HepG2 (cell line): ENCODE results near the gene PRPSAP1. TPM values are rescaled to one million over a fixed set of nuclear protein-coding genes. Genes with fewer than 3 reads are reported as not detected.
A peak's percentile ranks its signal among the peaks of the same experiment; 100 is the strongest.

Experiments
- CBX2 ChIP-seq, 2 experiments: fragments of 200-600 bp in 1 of 2; sonication (generic); formaldehyde crosslinking in 1 of 2; IDR thresholded peaks; 2 replicates each; pipeline versions ENCODE4 v1.7.0 to v1.8.1; 2018 to 2022; ENCODE audit warnings: low read depth in 2 of 2, low read length in 1 of 2, mild to moderate bottlenecking in 1 of 2, missing genetic modification reagents in 1 of 2
- EED ChIP-seq: sonication (generic); formaldehyde crosslinking; IDR thresholded peaks from 2 replicates; pipeline ENCODE4 v1.5.0; 2020; ENCODE audit warnings: mild to moderate bottlenecking, missing genetic modification reagents
- HDAC2 ChIP-seq: sonication (generic); formaldehyde crosslinking; IDR thresholded peaks from 2 replicates; pipeline ENCODE4 v1.4.0; 2020; ENCODE audit warnings: missing genetic modification reagents
- PHF21A ChIP-seq: sonication (generic); formaldehyde crosslinking; IDR thresholded peaks from 2 replicates; pipeline ENCODE4 v1.5.0; 2020; ENCODE audit warnings: mild to moderate bottlenecking, missing genetic modification reagents
- RBM39 ChIP-seq: fragments of 200-400 bp; formaldehyde crosslinking; IDR thresholded peaks from one replicate; pipeline ENCODE4 v1.6.1; 2018; ENCODE audit warnings: antibody characterized with exemption, mild to moderate bottlenecking, low read depth, low read length; ENCODE audit not compliant: poor library complexity, severe bottlenecking
- TAF1 ChIP-seq: sonication (generic); formaldehyde crosslinking; IDR thresholded peaks from 2 replicates; pipeline ENCODE4 v1.4.0; 2020; ENCODE audit warnings: missing genetic modification reagents
- ZBTB7B ChIP-seq: sonication (generic); formaldehyde crosslinking; IDR thresholded peaks from 2 replicates; pipeline ENCODE4 v1.4.0; 2020; ENCODE audit warnings: missing genetic modification reagents
- ZNF256 ChIP-seq: sonication (generic); formaldehyde crosslinking; conservative IDR thresholded peaks from 2 replicates; pipeline ENCODE4 v1.4.0; 2020; ENCODE audit warnings: missing genetic modification reagents
- ZNF260 ChIP-seq: sonication (generic); formaldehyde crosslinking; IDR thresholded peaks from 2 replicates; pipeline ENCODE4 v1.4.0; 2020; ENCODE audit warnings: missing genetic modification reagents, low read depth, mild to moderate bottlenecking, borderline replicate concordance
- ZNF672 ChIP-seq: sonication (generic); formaldehyde crosslinking; IDR thresholded peaks from 2 replicates; pipeline ENCODE4 v1.8.1; 2022; ENCODE audit warnings: missing genetic modification reagents
- ZNF747 ChIP-seq: sonication (generic); formaldehyde crosslinking; IDR thresholded peaks from 2 replicates; pipeline ENCODE4 v1.8.1; 2023; ENCODE audit warnings: missing genetic modification reagents, mild to moderate bottlenecking, borderline replicate concordance
- polyA plus RNA-seq, 8 experiments: library from polyadenylated mRNA; depleted of rRNA in 3 of 8; stranded (reverse) in 7 of 8; unstranded in 1 of 8; fragments of >200 nt; fragmentation: Illumina TruSeq in 4 of 8; extraction: Trizol in 4 of 8; gene quantifications; 2 replicates each; pipeline versions ENCODE4 v1.2.1 to v1.2.3, GENCODE V29; 2011 to 2016; ENCODE audit warnings: low read depth in 4 of 8, missing spikeins in 1 of 8, mixed read lengths in 1 of 8; ENCODE audit not compliant: insufficient read depth in 1 of 8
- total RNA-seq, 5 experiments: library from RNA; depleted of rRNA; stranded (reverse); fragments of >200 nt; fragmentation: Illumina TruSeq; extraction: Trizol; gene quantifications; 2 replicates each; pipeline ENCODE4 v1.2.3, GENCODE V29; 2016; ENCODE audit warnings: low read depth in 1 of 5
- TF ChIP-seq, protein P1 (sequence below): sonication (generic); formaldehyde crosslinking; IDR thresholded peaks from 2 replicates; pipeline ENCODE4 v1.8.1; 2023; ENCODE audit warnings: mild to moderate bottlenecking, missing genetic modification reagents
- TF ChIP-seq, protein P2 (sequence below), 2 experiments: sonication (generic) in 1 of 2; formaldehyde crosslinking in 1 of 2; IDR thresholded peaks; 2 replicates each; pipeline versions ENCODE4 v1.6.1 to v1.9.0; 2014 to 2022; ENCODE audit warnings: antibody characterized with exemption in 1 of 2, borderline replicate concordance in 1 of 2, inconsistent platforms in 1 of 2, low read depth in 1 of 2, missing genetic modification reagents in 1 of 2
- TF ChIP-seq, protein P3 (sequence below): sonication (generic); formaldehyde crosslinking; IDR thresholded peaks from 2 replicates; pipeline ENCODE4 v1.5.1; 2020; ENCODE audit warnings: mild to moderate bottlenecking, missing genetic modification reagents, moderate library complexity
- TF ChIP-seq, protein P4 (sequence below): fragments of 450-650 bp; IDR thresholded peaks from 2 replicates; pipeline ENCODE4 v1.6.1; 2016

The PRPSAP1 gene
- total and polyA plus RNA-seq, 2 of the 13 experiments (the other 11 are each of a cell fraction or from before 2014, with no cell fraction given) = 91.1 to 314 TPM

DNA sequence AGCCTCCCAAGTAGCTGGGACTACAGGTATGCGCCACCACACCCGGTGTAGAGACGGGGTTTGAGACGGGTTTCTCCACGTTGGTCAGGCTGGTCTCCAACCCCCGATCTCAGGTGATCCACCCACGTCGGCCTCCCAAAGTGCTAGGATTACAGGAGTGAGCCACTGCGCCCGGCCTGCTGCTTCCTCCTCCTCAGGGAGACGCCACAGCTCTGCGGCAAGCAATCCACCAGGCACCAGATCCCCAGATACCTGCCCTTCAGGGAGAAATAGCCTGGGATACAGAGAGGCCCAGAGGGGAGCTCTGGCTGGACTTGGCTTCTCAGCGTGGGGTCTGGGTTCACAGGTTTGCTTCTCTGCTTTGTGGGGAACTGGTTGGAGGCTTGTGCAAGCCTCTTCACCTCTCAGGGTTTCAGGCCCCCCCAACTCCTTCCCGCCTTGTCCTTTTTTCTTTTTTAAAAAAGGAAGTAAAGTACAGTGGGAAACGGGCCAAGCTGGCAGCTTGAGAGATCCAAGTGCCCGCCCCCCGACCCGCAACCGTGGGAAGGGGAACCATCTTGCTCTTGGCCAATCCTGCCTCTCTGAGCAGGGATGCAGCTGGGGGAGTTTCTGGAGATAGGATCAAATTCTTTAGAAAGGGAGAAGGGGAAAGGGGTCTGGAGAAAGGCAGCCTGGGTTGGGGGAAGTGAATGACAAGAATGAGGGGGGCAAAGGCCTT, 28.1 kb upstream of the PRPSAP1 start (continued):
- TF ChIP-seq, protein P1, sequence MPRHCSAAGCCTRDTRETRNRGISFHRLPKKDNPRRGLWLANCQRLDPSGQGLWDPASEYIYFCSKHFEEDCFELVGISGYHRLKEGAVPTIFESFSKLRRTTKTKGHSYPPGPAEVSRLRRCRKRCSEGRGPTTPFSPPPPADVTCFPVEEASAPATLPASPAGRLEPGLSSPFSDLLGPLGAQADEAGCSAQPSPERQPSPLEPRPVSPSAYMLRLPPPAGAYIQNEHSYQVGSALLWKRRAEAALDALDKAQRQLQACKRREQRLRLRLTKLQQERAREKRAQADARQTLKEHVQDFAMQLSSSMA (CRISPR knock-in tag) = no peak
- no peak for TF ChIP-seq ZNF747 (CRISPR knock-in tag)
- no peak for TF ChIP-seq HDAC2 (CRISPR knock-in tag)
- TF ChIP-seq ZNF260 = no peak
- peak; percentile 12; the same call in 1 of the 2 replicates for TF ChIP-seq TAF1 (CRISPR knock-in tag)
- TF ChIP-seq, protein P2, sequence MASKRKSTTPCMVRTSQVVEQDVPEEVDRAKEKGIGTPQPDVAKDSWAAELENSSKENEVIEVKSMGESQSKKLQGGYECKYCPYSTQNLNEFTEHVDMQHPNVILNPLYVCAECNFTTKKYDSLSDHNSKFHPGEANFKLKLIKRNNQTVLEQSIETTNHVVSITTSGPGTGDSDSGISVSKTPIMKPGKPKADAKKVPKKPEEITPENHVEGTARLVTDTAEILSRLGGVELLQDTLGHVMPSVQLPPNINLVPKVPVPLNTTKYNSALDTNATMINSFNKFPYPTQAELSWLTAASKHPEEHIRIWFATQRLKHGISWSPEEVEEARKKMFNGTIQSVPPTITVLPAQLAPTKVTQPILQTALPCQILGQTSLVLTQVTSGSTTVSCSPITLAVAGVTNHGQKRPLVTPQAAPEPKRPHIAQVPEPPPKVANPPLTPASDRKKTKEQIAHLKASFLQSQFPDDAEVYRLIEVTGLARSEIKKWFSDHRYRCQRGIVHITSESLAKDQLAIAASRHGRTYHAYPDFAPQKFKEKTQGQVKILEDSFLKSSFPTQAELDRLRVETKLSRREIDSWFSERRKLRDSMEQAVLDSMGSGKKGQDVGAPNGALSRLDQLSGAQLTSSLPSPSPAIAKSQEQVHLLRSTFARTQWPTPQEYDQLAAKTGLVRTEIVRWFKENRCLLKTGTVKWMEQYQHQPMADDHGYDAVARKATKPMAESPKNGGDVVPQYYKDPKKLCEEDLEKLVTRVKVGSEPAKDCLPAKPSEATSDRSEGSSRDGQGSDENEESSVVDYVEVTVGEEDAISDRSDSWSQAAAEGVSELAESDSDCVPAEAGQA (IDR thresholded peaks at IDR 0.05; ENCODE audit: low read depth) = no peak
- TF ChIP-seq, protein P2 (CRISPR knock-in tag; IDR thresholded peaks at IDR 0.05; ENCODE audit: borderline replicate concordance) = 0 out of 2 replicates have a peak, but pooled peaks have one; percentile 69
- no peak for TF ChIP-seq PHF21A (CRISPR knock-in tag)
- TF ChIP-seq, protein P3, sequence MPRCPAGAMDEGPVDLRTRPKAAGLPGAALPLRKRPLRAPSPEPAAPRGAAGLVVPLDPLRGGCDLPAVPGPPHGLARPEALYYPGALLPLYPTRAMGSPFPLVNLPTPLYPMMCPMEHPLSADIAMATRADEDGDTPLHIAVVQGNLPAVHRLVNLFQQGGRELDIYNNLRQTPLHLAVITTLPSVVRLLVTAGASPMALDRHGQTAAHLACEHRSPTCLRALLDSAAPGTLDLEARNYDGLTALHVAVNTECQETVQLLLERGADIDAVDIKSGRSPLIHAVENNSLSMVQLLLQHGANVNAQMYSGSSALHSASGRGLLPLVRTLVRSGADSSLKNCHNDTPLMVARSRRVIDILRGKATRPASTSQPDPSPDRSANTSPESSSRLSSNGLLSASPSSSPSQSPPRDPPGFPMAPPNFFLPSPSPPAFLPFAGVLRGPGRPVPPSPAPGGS (CRISPR knock-in tag) = no peak
- TF ChIP-seq CBX2 (IDR thresholded peaks at IDR 0.05; ENCODE audit: low read depth, low read length) = no peak
- no peak for TF ChIP-seq CBX2 (CRISPR knock-in tag; IDR thresholded peaks at IDR 0.05; ENCODE audit: low read depth)
- TF ChIP-seq, protein P4, sequence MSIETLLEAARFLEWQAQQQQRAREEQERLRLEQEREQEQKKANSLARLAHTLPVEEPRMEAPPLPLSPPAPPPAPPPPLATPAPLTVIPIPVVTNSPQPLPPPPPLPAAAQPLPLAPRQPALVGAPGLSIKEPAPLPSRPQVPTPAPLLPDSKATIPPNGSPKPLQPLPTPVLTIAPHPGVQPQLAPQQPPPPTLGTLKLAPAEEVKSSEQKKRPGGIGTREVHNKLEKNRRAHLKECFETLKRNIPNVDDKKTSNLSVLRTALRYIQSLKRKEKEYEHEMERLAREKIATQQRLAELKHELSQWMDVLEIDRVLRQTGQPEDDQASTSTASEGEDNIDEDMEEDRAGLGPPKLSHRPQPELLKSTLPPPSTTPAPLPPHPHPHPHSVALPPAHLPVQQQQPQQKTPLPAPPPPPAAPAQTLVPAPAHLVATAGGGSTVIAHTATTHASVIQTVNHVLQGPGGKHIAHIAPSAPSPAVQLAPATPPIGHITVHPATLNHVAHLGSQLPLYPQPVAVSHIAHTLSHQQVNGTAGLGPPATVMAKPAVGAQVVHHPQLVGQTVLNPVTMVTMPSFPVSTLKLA = no peak
- TF ChIP-seq ZBTB7B = no peak
- no peak for TF ChIP-seq ZNF256 (CRISPR knock-in tag)
- no peak for TF ChIP-seq RBM39
- no peak for TF ChIP-seq EED (CRISPR knock-in tag)
- no peak for TF ChIP-seq ZNF672 (CRISPR knock-in tag)
